Activated naive CD4-positive, alpha-beta T cell treated with anti-CD3 and anti-CD28 coated beads, Interleukin-2, amount 50 U/mL, for 16 hours (primary cell): ENCODE data around the gene UQCRQ.
"Not testable (repeated sequence)": the region's sequence is repeated elsewhere in the genome, so short reads cannot be mapped to it uniquely, and the experiment has no call there.

ENCODE experiments used
- DNase-seq: peaks from one replicate; pipeline ENCODE4 v3.0.0-alpha.2; 2020

The UQCRQ gene

GRCh38 chr5:132834057-132834456, 32.4 kb upstream of the UQCRQ start:
- no peak for DNase-seq

GRCh38 chr5:132836852-132837251, 29.6 kb upstream of the UQCRQ start:
- DNase-seq, result no peak

- DNase-seq, result no peak
Measured at GRCh38 chr5:132837868-132838267, 28.6 kb upstream of the UQCRQ start.

- DNase-seq, result no peak
Measured at GRCh38 chr5:132838516-132839282, 27.7 kb upstream of the UQCRQ start.

GRCh38 chr5:132839426-132840301, 26.8 kb upstream of the UQCRQ start:
- no peak for DNase-seq

- no peak for DNase-seq
Measured at GRCh38 chr5:132840313-132840712, 26.1 kb upstream of the UQCRQ start.

GRCh38 chr5:132840896-132841295, 25.5 kb upstream of the UQCRQ start:
- no peak for DNase-seq

GRCh38 chr5:132841305-132841704, 25.1 kb upstream of the UQCRQ start:
- no peak for DNase-seq

GRCh38 chr5:132848270-132848669, 18.2 kb upstream of the UQCRQ start:
- no peak for DNase-seq

- no peak for DNase-seq
Measured at GRCh38 chr5:132849347-132849746, 17.1 kb upstream of the UQCRQ start.

GRCh38 chr5:132850066-132850465, 16.4 kb upstream of the UQCRQ start:
- no peak for DNase-seq

GRCh38 chr5:132853323-132853722, 13.1 kb upstream of the UQCRQ start:
- DNase-seq, result no peak

GRCh38 chr5:132853790-132854189, 12.7 kb upstream of the UQCRQ start:
- no peak for DNase-seq

GRCh38 chr5:132854301-132854700, 12.1 kb upstream of the UQCRQ start:
- no peak for DNase-seq

GRCh38 chr5:132854992-132855391, 11.4 kb upstream of the UQCRQ start:
- DNase-seq, result not testable (repeated sequence)

GRCh38 chr5:132856011-132856410, 10.4 kb upstream of the UQCRQ start:
- no peak for DNase-seq

GRCh38 chr5:132859889-132860437, 6.5 kb upstream of the UQCRQ start:
- DNase-seq, result no peak

GRCh38 chr5:132860742-132861141, 5.7 kb upstream of the UQCRQ start:
- DNase-seq, result no peak

GRCh38 chr5:132865668-132866341, 637 bp upstream of the UQCRQ start:
- DNase-seq, result no peak

GRCh38 chr5:132867046-132867451, 607 bp downstream of the UQCRQ start:
- no peak for DNase-seq

- no peak for DNase-seq
Measured at GRCh38 chr5:132868754-132869153, 2.3 kb downstream of the UQCRQ start.

GRCh38 chr5:132870801-132871200, 4.4 kb downstream of the UQCRQ start:
- no peak for DNase-seq
